Neuron (in vitro differentiated cells): ENCODE measurements around the gene CYP4F3.
"Not testable (repeated sequence)": the region's sequence is repeated elsewhere in the genome, so short reads cannot be mapped to it uniquely, and the experiment has no call there.

Source experiments
- H2AFZ ChIP-seq: one replicate; pipeline ENCODE4 v1.6.1; 2013; ENCODE audit warnings: low read depth, mild to moderate bottlenecking, inconsistent platforms, low read length, moderate library complexity
- H3K27me3 ChIP-seq: one replicate; pipeline ENCODE4 v1.6.1; 2013; ENCODE audit warnings: low read length; ENCODE audit not compliant: insufficient read depth
- H3K36me3 ChIP-seq: one replicate; pipeline ENCODE4 v1.6.1; 2013; ENCODE audit warnings: low read length; ENCODE audit not compliant: insufficient read depth
- H3K4me1 ChIP-seq: one replicate; pipeline ENCODE4 v1.6.1; 2013; ENCODE audit warnings: low read length; ENCODE audit not compliant: insufficient read depth
- H3K4me3 ChIP-seq: 2 replicates; pipeline ENCODE4 v1.5.1; 2013; ENCODE audit warnings: mild to moderate bottlenecking, low read length, moderate library complexity
- H3K9me3 ChIP-seq: one replicate; pipeline ENCODE4 v1.6.1; 2013; ENCODE audit warnings: low read length

Gene CYP4F3

DNA sequence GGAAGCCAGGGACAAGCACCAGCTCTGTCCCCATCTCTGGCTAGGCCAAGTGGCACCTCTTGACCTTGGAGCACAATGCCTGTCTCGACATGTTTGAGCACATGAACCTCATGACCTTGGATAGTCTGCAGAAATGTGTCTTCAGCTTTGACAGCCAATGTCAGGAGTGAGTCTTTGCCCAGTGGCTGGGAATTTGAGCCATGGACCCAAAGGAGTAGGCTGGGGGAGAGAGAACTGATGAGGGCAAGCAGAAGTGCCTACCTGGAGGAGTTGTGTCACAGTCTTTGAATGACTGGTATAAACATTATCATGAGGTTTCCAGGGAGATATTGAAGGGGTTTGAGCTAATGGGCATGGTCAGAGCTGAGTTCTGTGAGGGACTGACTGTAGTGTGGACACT, 25.5 kb downstream of the CYP4F3 start:
- Histone ChIP-seq H3K4me1 (no peaks in the 10 kb centered on the region), H3K27me3 (no peaks in the 10 kb centered on the region), H3K9me3 (no peaks in the 10 kb centered on the region), H3K4me3 (no peak overlapping the region), H2AFZ (no peak overlapping the region), H3K36me3 (no peaks in the 10 kb centered on the region)

DNA sequence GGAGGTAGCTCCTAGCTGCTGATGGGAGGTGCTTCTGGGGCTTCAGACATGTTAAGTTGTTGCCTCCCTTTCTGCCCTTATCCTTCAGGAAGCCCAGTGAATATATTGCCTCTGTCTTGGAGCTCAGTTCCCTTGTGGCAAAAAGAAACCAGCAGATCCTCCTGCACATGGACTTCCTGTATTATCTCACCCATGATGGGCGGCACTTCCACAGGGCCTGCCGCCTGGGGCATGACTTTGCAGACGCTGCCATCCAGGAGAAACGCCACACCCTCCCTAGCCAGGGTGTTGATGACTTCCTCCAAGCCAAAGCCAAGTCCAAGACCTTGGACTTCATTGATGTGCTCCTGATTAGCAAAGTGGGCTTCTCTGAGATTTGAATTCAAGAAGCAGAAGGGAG, 26.2 kb downstream of the CYP4F3 start:
- Histone ChIP-seq H3K4me1 (no peaks in the 10 kb centered on the region), H3K9me3 (no peaks in the 10 kb centered on the region), H3K36me3 (no peaks in the 10 kb centered on the region), H2AFZ (no peak overlapping the region), H3K4me3 (no peak overlapping the region), H3K27me3 (no peaks in the 10 kb centered on the region)

DNA sequence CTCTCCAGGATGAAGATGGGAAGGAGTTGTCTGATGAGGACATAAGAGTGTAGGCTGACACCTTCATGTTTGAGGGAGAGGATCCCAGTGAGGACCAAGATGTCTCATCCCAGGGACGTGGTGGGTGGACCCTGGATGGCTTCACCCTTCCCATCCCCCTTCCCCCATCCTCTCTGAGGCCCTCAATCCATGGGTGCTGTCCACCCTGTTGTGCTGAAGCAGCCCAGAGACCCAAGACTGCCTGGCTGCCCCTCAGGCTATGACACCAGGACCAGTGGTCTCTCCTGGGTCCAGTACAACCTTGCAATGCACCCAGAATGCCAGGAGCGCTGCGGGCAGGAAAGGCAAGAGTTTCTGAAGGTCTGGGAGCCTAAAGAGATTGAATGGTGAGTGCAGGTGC, 28.7 kb downstream of the CYP4F3 start:
- no peaks in the 10 kb centered on the region for H3K36me3 ChIP-seq
- H3K9me3 ChIP-seq = no peaks in the 10 kb centered on the region
- no peaks in the 10 kb centered on the region for H3K4me1 ChIP-seq
- no peak overlapping the region for H3K4me3 ChIP-seq
- H2AFZ ChIP-seq = no peak overlapping the region
- no peaks in the 10 kb centered on the region for H3K27me3 ChIP-seq

DNA sequence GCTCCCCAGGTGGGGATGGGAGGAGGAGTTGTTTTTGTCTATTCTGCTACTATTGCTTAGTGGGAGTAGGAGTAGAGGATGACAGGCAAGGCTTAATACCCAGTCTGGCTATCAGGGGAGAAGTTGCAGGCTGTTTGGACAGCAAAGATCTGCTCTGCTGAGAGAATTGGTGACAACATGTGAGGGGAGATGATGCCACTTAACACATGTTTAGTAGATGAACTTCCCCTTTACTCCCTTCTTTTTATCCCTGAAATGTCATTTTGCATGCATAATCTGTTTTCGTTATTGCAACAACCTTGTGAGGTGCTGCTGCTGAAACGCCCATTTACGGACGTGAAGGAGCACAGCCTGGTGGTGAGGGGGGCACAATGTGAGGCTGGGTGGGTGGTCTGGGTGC, 29.2 kb downstream of the CYP4F3 start:
- Histone ChIP-seq H3K36me3 (no peaks in the 10 kb centered on the region), H3K4me3 (no peak overlapping the region), H2AFZ (no peak overlapping the region), H3K27me3 (no peaks in the 10 kb centered on the region), H3K9me3 (no peaks in the 10 kb centered on the region), H3K4me1 (no peaks in the 10 kb centered on the region)

DNA sequence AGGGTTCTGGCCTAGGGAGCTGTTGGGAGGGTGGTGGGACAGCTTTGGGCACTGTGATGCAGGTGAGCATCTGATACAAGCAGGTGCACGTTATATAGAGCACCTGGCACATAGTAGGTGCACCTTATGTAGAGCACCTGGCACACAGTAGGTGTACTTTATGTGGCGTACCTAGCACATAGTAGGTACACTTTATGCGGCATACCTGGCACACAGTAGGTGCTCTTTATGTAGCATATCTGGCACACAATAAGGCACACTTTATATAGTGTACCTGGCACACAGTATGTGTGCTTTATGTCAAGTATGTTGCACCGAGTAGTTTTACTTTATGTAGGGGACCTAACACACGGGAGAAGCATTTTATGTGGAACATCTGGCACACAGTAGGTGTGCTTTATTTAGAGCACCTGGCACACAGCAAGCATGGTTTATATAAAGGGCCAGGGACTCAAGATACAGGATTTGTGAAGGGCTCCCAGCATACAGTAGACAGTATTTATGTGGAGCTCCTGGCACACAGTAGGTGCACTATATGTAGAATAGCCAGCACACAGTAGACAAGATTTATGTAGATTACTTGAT, 30.6 kb downstream of the CYP4F3 start:
- Histone ChIP-seq H3K36me3 (no peaks in the 10 kb centered on the region), H2AFZ (no peak overlapping the region), H3K4me1 (no peaks in the 10 kb centered on the region), H3K27me3 (no peaks in the 10 kb centered on the region), H3K9me3 (no peaks in the 10 kb centered on the region), H3K4me3 (no peak overlapping the region)

DNA sequence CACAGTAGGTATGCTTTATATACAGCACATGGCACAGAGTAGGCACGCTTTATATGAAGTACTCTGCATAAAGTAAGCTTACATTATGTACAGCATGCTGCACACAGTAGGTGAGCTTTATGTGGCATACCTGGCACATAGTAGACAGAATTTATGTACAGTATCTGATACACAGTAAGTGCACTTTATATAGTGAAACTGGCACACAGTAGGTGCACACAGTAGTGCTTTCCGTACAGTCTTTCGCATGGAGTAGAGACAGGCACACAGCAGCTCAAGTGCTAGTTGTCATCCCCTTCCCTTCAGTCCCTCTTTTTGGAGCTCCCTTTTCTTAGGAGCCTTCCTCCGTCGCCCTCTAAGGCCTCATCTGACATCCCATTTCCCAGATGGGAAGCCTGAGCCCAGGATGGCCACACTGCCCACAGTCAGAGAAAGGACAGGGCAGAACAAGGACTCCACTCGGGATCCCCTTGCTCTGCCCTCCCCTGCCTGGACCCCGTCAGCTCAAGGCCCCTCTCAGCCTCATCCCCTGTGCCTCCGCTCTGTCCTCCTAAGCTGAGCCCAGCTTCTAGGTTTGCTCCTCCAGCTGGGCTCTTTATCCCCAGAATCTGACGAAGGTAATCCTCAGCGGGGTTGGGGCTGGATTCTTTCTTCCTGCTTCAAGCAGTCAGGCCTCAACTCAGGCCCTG, 31.3 kb downstream of the CYP4F3 start:
- Histone ChIP-seq H3K4me1 (no peaks in the 10 kb centered on the region), H3K36me3 (no peaks in the 10 kb centered on the region), H2AFZ (no peak overlapping the region), H3K27me3 (no peaks in the 10 kb centered on the region), H3K9me3 (no peaks in the 10 kb centered on the region), H3K4me3 (no peak overlapping the region)

DNA sequence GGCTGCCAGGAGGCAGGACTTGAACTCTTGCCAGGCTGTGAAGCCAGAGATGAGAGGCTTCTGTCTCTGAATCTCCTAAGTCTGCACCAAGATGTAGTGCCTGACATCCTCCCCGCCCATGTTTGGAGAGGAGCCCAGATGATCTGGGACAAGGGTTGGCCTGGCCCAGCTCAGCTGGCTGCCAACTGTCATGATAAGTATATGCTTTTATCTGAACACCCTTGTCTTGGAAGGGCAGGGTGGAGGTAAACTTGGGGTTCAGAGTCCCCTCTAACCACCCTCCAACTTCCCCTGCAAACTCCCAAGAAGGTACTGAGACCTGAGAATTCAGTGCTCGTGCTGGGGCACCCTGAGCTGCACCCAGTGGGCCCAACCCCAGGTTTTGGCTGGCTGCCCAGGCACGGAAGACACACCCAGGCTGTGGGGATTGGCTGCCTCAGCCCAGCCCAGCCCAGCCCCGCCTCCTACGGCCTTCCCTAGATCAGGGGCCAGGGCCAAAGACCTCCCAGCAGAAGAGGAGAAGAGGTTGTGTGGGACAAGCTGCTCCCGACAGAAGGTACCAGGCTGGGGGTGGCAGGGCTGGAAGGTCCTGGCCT, 32.0 kb downstream of the CYP4F3 start, which contains the start of gene CYP4F12:
CYP4F12 (plus strand) TSS at position 508 of the 596 bp plus-strand sequence. CDS start 443 bp downstream, outside the sequence.
- H2AFZ ChIP-seq = no peak within 1 kb of the TSS
- no peak within 1 kb of the TSS for H3K4me3 ChIP-seq
- H3K9me3 ChIP-seq = no peaks in the 10 kb centered on the region
- no peaks in the 10 kb centered on the region for H3K36me3 ChIP-seq
- H3K4me1 ChIP-seq = no peaks in the 10 kb centered on the region
- H3K27me3 ChIP-seq = no peaks in the 10 kb centered on the region

DNA sequence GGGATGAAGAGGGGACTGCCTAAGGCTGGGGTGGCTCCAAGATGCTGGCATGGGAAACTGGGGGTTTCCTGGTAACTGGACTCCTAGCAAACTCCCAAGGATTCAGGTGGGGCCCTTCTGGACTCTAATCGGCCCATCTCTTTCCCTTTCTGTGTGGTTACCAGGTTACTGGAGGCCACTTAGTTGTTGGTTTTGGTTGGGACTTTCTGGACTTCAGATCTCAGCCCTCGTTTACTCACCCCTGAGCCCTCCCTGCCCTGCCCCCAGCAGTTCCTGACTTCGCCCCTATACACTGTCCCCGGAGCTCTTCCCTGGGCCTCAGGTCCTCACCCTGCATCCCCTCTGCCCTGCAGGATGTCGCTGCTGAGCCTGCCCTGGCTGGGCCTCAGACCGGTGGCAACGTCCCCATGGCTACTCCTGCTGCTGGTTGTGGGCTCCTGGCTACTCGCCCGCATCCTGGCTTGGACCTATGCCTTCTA, 32.5 kb downstream of the CYP4F3 start:
- H2AFZ ChIP-seq = no peak overlapping the region
- H3K9me3 ChIP-seq = no peaks in the 10 kb centered on the region
- H3K27me3 ChIP-seq = no peaks in the 10 kb centered on the region
- no peak overlapping the region for H3K4me3 ChIP-seq
- no peaks in the 10 kb centered on the region for H3K36me3 ChIP-seq
- H3K4me1 ChIP-seq = no peaks in the 10 kb centered on the region

DNA sequence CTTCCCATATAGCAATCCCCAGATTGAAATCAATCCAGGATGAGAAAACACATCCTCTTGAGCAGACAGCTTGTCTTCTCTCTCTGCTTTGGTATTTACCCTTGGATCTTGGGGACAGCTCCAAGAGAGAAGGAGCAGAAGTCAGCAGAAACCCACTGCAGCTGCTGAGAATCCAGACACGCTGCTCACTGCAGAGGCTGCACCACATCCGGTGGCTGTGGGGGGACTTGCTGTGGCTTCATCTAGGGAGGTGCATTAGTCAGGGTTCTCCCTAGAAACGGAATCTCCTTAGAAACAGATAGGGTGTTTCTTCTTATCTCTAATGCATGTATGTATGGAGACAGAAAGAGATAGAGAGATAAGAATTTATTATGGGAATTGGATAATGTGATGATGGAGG, 34.9 kb downstream of the CYP4F3 start:
- H3K36me3 ChIP-seq = no peaks in the 10 kb centered on the region
- no peak overlapping the region for H2AFZ ChIP-seq
- no peaks in the 10 kb centered on the region for H3K27me3 ChIP-seq
- no peak overlapping the region for H3K4me3 ChIP-seq
- no peaks in the 10 kb centered on the region for H3K9me3 ChIP-seq
- H3K4me1 ChIP-seq = no peaks in the 10 kb centered on the region

DNA sequence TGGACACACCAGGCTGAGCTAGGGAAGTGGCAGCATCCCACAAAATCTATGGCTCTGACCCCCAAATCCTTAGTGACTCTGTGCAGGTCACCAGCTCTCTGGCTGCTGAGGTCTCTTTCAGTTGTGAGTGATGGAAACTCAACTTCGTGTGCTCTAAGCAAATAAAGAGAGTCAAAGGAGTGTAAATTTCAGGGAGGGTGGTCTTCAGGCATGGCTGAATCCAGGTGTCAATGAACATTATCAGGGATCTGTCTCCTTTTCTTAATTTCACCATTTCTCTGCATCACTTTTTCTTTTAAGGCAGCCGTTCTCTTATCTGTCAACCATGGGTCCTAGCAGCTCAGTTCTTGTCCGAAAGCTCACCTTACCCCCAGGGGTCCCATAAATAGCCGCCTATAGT, 38.4 kb downstream of the CYP4F3 start:
- no peak overlapping the region for H3K4me3 ChIP-seq
- no peaks in the 10 kb centered on the region for H3K4me1 ChIP-seq
- H3K27me3 ChIP-seq = no peaks in the 10 kb centered on the region
- H2AFZ ChIP-seq = no peak overlapping the region
- no peaks in the 10 kb centered on the region for H3K36me3 ChIP-seq
- no peaks in the 10 kb centered on the region for H3K9me3 ChIP-seq

DNA sequence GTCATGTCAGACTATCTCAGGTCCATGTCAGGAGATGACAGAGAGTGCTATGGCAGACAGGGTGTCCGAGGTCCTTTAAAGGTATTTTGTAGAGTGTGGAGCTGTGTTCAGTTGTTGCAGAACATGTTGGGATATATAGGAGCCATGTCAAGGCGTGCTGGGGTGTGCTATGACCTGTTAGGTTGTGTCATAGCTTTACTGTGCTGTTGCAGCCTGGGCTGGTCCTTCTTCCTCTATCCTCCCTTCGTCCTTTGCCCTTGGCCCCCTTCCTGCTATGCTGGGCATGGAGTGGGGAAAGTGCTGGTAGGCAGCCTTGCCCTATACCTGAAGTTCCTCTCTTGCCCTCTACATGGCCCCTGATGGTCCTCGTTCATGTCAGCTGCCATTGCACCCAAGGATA, 39.2 kb downstream of the CYP4F3 start:
- H3K9me3 ChIP-seq, H3K4me3 ChIP-seq, H3K36me3 ChIP-seq, H3K27me3 ChIP-seq, H2AFZ ChIP-seq, H3K4me1 ChIP-seq: not testable (repeated sequence)

DNA sequence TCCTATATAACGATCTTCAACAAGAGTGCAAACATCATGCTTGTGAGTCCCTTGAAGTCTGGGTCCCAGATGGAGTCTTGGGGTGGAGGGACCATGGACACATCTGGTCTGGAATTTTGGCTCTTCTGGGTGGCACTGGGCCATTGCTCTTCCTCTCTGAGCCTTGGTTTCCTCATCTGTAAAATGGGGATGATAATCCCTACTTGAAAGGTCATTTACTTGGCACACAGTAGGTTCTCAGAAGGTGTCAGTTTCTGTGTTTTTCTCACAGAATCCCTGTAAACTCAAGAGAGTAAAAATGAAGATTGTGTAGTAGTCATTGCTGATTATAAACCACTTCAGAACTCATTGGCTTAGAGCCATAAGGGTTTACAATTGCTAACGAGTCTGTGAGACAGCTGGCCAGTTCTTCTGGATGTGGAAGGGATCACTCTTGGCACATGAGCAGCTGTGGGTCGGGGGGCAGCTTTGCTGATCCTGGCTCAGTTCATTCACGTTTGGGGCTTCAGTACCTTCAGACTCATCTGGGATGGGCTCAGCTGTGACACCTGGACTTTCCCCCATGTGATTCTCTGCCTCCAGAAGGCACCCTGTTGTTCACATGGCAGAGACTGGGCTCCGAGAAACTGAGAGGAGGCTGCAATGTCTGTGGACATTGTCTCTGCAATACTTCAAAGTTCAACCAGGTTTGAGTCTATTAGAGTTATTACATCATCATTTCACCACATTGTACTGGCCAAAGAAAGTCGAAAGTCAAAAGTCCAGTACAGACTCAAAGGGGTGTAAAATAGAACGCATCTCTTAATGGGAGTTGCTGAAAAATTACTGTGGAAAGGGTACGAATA, 40.0 kb downstream of the CYP4F3 start:
- H2AFZ ChIP-seq = no peak overlapping the region
- no peaks in the 10 kb centered on the region for H3K9me3 ChIP-seq
- no peaks in the 10 kb centered on the region for H3K36me3 ChIP-seq
- no peak overlapping the region for H3K4me3 ChIP-seq
- H3K27me3 ChIP-seq = no peaks in the 10 kb centered on the region
- H3K4me1 ChIP-seq = no peaks in the 10 kb centered on the region

DNA sequence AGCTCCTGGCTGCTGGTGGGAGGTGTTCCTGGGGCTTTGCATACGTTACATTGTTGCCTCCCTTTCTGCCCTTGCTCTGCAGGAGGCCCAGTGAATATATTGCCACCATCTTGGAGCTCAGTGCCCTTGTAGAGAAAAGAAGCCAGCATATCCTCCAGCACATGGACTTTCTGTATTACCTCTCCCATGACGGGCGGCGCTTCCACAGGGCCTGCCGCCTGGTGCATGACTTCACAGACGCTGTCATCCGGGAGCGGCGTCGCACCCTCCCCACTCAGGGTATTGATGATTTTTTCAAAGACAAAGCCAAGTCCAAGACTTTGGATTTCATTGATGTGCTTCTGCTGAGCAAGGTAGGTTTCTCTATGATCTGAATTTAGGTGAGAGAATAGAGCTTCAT, 42.7 kb downstream of the CYP4F3 start:
- H2AFZ ChIP-seq = no peak overlapping the region
- no peaks in the 10 kb centered on the region for H3K36me3 ChIP-seq
- H3K27me3 ChIP-seq = no peaks in the 10 kb centered on the region
- no peaks in the 10 kb centered on the region for H3K4me1 ChIP-seq
- no peaks in the 10 kb centered on the region for H3K9me3 ChIP-seq
- no peak overlapping the region for H3K4me3 ChIP-seq
